IMR-90 (cell line): ENCODE results near the gene ZNF750. TPM values are rescaled to one million over a fixed set of nuclear protein-coding genes. Genes with fewer than 3 reads are reported as not detected.

Source experiments
- ATAC-seq: fragments of 200-7000 bp; cut with Tn5 transposase; 2 replicates; pipeline ENCODE4 v1.9.1; 2020; ENCODE audit warnings: low read depth, mild to moderate bottlenecking, moderate library complexity
- BruUV-seq: library from RNA; stranded (reverse); fragments of 400-500 nt; replicated peaks from 2 replicates; lab custom pipeline; 2021; lab: Mats Ljungman, UMichigan
- CTCF ChIA-PET: fragments of 300-600 bp; formaldehyde crosslinking; extraction: SDS; loops from one replicate; lab custom pipeline; 2021; ENCODE audit warnings: antibody characterized with exemption; lab: Yijun Ruan, JAX
- POLR2A ChIA-PET: fragments of 300-600 bp; sonication (Branson Sonifier 250); formaldehyde crosslinking; loops from one replicate; lab custom pipeline; 2022; ENCODE audit warnings: antibody characterized with exemption; ENCODE audit not compliant: unreplicated experiment; lab: Charles Lee
- DNase-seq: peaks from one replicate; pipeline ENCODE4 v3.0.0; 2013
- H2AFZ ChIP-seq: replicated peaks from 2 replicates; pipeline ENCODE3; 2013; ENCODE audit warnings: low read length, mild to moderate bottlenecking; ENCODE audit not compliant: poor library complexity
- H2AK5ac ChIP-seq: 2 replicates; pipeline ENCODE4 v1.6.1; 2013; ENCODE audit warnings: low read depth, low read length, inconsistent platforms
- H2AK9ac ChIP-seq: replicated peaks from 2 replicates; pipeline ENCODE3; 2013; ENCODE audit warnings: mild to moderate bottlenecking, low read depth, low read length, moderate library complexity; ENCODE audit not compliant: poor library complexity
- H2BK120ac ChIP-seq: 2 replicates; pipeline ENCODE4 v1.6.1; 2013; ENCODE audit warnings: low read depth, low read length, inconsistent platforms
- H2BK15ac ChIP-seq: 3 replicates; pipeline ENCODE4 v1.6.1; 2013; ENCODE audit warnings: low read depth, low read length, inconsistent platforms
- H2BK20ac ChIP-seq: 2 replicates; pipeline ENCODE4 v1.6.1; 2013; ENCODE audit warnings: low read depth, mild to moderate bottlenecking, inconsistent platforms, low read length, moderate library complexity
- H2BK5ac ChIP-seq: 2 replicates; pipeline ENCODE4 v1.6.1; 2013; ENCODE audit warnings: mild to moderate bottlenecking, low read depth, low read length, inconsistent platforms; ENCODE audit not compliant: poor library complexity, severe bottlenecking
- H3K14ac ChIP-seq: replicated peaks from 2 replicates; pipeline ENCODE4 v1.6.1; 2013; ENCODE audit warnings: low read depth, low read length, inconsistent platforms
- H3K18ac ChIP-seq: 2 replicates; pipeline ENCODE4 v1.6.1; 2013; ENCODE audit warnings: low read depth, low read length, control low read depth
- H3K23ac ChIP-seq: 2 replicates; pipeline ENCODE4 v1.6.1; 2013; ENCODE audit warnings: low read depth, low read length, inconsistent platforms
- H3K27ac ChIP-seq: 2 replicates; pipeline ENCODE4 v1.5.1; 2013; ENCODE audit warnings: mild to moderate bottlenecking, control low read depth, low read length; ENCODE audit not compliant: insufficient read depth
- H3K27me3 ChIP-seq: 2 replicates; pipeline ENCODE4 v1.6.1; 2013; ENCODE audit warnings: low read length; ENCODE audit not compliant: control insufficient read depth, insufficient read depth
- H3K36me3 ChIP-seq: 2 replicates; pipeline ENCODE4 v1.6.1; 2013; ENCODE audit warnings: low read length, mixed read lengths; ENCODE audit not compliant: control insufficient read depth, insufficient read depth
- H3K4ac ChIP-seq: 2 replicates; pipeline ENCODE4 v1.6.1; 2013; ENCODE audit warnings: low read depth, low read length, inconsistent platforms
- H3K4me1 ChIP-seq: 2 replicates; pipeline ENCODE4 v1.6.1; 2013; ENCODE audit warnings: low read length, mixed read lengths; ENCODE audit not compliant: control insufficient read depth, insufficient read depth
- H3K4me2 ChIP-seq: 2 replicates; pipeline ENCODE4 v1.6.1; 2013; ENCODE audit warnings: low read depth, mild to moderate bottlenecking, control low read depth, low read length, moderate library complexity
- H3K4me3 ChIP-seq: 2 replicates; pipeline ENCODE4 v1.5.1; 2013; ENCODE audit warnings: low read depth, mild to moderate bottlenecking, control low read depth, low read length, moderate library complexity; ENCODE audit not compliant: insufficient read depth
- H3K56ac ChIP-seq: 2 replicates; pipeline ENCODE4 v1.6.1; 2013; ENCODE audit warnings: low read length, inconsistent platforms; ENCODE audit not compliant: insufficient read depth; ENCODE audit errors: extremely low read depth
- H3K79me1 ChIP-seq, 2 experiments: 2 replicates each; pipeline ENCODE4 v1.6.1; 2013; ENCODE audit warnings: low read length in 2 of 2, inconsistent platforms in 1 of 2, low read depth in 1 of 2
- H3K9ac ChIP-seq: 2 replicates; pipeline ENCODE4 v1.6.1; 2013; ENCODE audit warnings: low read depth, low read length, control low read depth
- H3K9me1 ChIP-seq: 2 replicates; pipeline ENCODE4 v1.6.1; 2013; ENCODE audit warnings: low read length, inconsistent platforms; ENCODE audit not compliant: insufficient read depth
- H3K9me3 ChIP-seq: 2 replicates; pipeline ENCODE4 v1.6.1; 2013; ENCODE audit warnings: low read length; ENCODE audit not compliant: control insufficient read depth, insufficient read depth
- H4K20me1 ChIP-seq: 2 replicates; pipeline ENCODE4 v1.6.1; 2013; ENCODE audit warnings: low read length, inconsistent platforms; ENCODE audit not compliant: insufficient read depth
- H4K5ac ChIP-seq: 2 replicates; pipeline ENCODE4 v1.6.1; 2013; ENCODE audit warnings: mild to moderate bottlenecking, low read depth, low read length, control low read depth
- H4K8ac ChIP-seq, 2 experiments: 2 replicates each; pipeline ENCODE4 v1.6.1; 2013; ENCODE audit warnings: low read depth in 2 of 2, low read length in 2 of 2, control low read depth in 1 of 2, inconsistent platforms in 1 of 2
- H4K91ac ChIP-seq: 2 replicates; pipeline ENCODE4 v1.6.1; 2013; ENCODE audit warnings: low read depth, low read length, inconsistent platforms; ENCODE audit not compliant: insufficient read depth
- BHLHE40 ChIP-seq: fragments of 150-350 bp; IDR thresholded peaks from 2 replicates; pipeline ENCODE4 v1.6.1; 2016; ENCODE audit warnings: mild to moderate bottlenecking, low read depth, low read length
- CEBPB ChIP-seq: IDR thresholded peaks from 2 replicates; pipeline ENCODE4 v1.6.1; 2012; ENCODE audit warnings: low read depth, low read length, improper control_type of control experiment
- MAFK ChIP-seq: IDR thresholded peaks from 2 replicates; pipeline ENCODE4 v1.6.1; 2012; ENCODE audit warnings: low read depth, low read length, improper control_type of control experiment
- POLR2A ChIP-seq: IDR thresholded peaks from 2 replicates; pipeline ENCODE4 v1.6.1; 2012; ENCODE audit warnings: mild to moderate bottlenecking, low read depth, low read length
- USF2 ChIP-seq: fragments of 150-350 bp; IDR thresholded peaks from 2 replicates; pipeline ENCODE4 v1.6.1; 2017; ENCODE audit warnings: mild to moderate bottlenecking, antibody characterized with exemption, low read length, low read depth
- WGBS, 2 experiments: methylation state at CpG; one replicate each; pipeline versions ENCODE4 v1.1.5 to v1.1.7; 2013; ENCODE audit warnings: missing lambda C conversion rate in 2 of 2; ENCODE audit not compliant: insufficient read length in 1 of 2; ENCODE audit errors: extremely low coverage in 2 of 2; 5-methylcytosine and 5-hydroxymethylcytosine counted together
- dilution Hi-C: fragments of 300-500 bp; cut with HindIII; formaldehyde crosslinking; loops from one replicate; pipeline ENCODE4 v1.14.3; 2018; ENCODE audit warnings: low sequenced_read_pairs; ENCODE audit not compliant: unreplicated experiment
- in situ Hi-C: fragments of 300-500 bp; cut with MboI; formaldehyde crosslinking; loops from 3 replicates; pipeline ENCODE4 v1.14.3; 2019; ENCODE audit warnings: low sequenced_read_pairs, inconsistent platforms, mixed read lengths
- intact Hi-C: fragments of 100-400 bp; cut with micrococcal nuclease; formaldehyde crosslinking; loops from 2 replicates; pipeline ENCODE4 v1.10.0; 2022
- polyA plus RNA-seq, 3 experiments: library from polyadenylated mRNA; depleted of rRNA; stranded (reverse); fragments of >200 nt; gene quantifications; 2 replicates each; pipeline ENCODE4 v1.2.3, GENCODE V29; 2012; ENCODE audit warnings: low replicate concordance in 1 of 3
- total RNA-seq: library from RNA; depleted of rRNA; stranded (reverse); fragments of >200 nt; gene quantifications from 2 replicates; pipeline ENCODE4 v1.2.3, GENCODE V29; 2012

ZNF750 gene
- total and polyA plus RNA-seq, 2 of the 4 experiments (the other 2 are of a cell fraction), result not detected

GRCh38 chr17:82870541-82870940 lies 30.7 kb upstream of the ZNF750 start:
- Histone ChIP-seq H4K20me1 (peaks cover 3% of the 10 kb centered on the region; the same call in 1 of the 2 replicates), H2BK15ac (no peak overlapping the region), H3K27me3 (no peaks in the 10 kb centered on the region), H3K4ac (no peak overlapping the region), H3K27ac (no peak overlapping the region), H2AK9ac (no peak overlapping the region), H3K9me1 (0 out of 2 replicates have a peak, but pooled peaks cover 5% of the 10 kb centered on the region), H3K4me3 (no peak overlapping the region), H4K8ac (no peak overlapping the region), H3K4me1 (peaks cover 9% of the 10 kb centered on the region), H4K91ac (no peak overlapping the region), H3K9me3 (no peaks in the 10 kb centered on the region), H3K18ac (no peak overlapping the region), H4K5ac (no peak overlapping the region), H3K4me2 (no peak overlapping the region), H2BK5ac (no peak overlapping the region), H2BK20ac (no peak overlapping the region), H3K9ac (no peak overlapping the region), H3K56ac (no peak overlapping the region), H3K23ac (no peak overlapping the region), H3K79me1 (peaks cover 4 to 42% of the 10 kb centered on the region in 2 experiments), H3K36me3 (peaks cover 13% of the 10 kb centered on the region), H2AK5ac (0 out of 2 replicates have a peak overlapping the region, but pooled peaks have one; percentile 9), H2BK120ac (no peak overlapping the region), H2AFZ (no peak overlapping the region), H3K14ac (no peak overlapping the region)
- WGBS, 2 experiments, result 90% methylated on average over 3 of the region's 14 CpGs; no CpG with 5 or more reads in 1 of the 2 experiments
- CTCF ChIA-PET, result no interaction called here
- dilution Hi-C loops, result no loop called here
- DNase-seq (no peak), ATAC-seq (no peak)
- no TSS peak for BruUV-seq
- in situ Hi-C loops, result no loop called here
- POLR2A ChIA-PET, result no interaction called here
- intact Hi-C loops, result no loop called here
- TF ChIP-seq BHLHE40 (no peak), MAFK (no peak), USF2 (no peak), POLR2A (no peak), CEBPB (no peak)
